HCT116 (cell line): ENCODE data around the gene HDGFL3. TPM values are rescaled to one million over a fixed set of nuclear protein-coding genes. Genes with fewer than 3 reads are reported as not detected.
"Not testable (repeated sequence)": the region's sequence is repeated elsewhere in the genome, so short reads cannot be mapped to it uniquely, and the experiment has no call there.

Experiments used
- ATAC-seq: fragments of 200-7000 bp; cut with Tn5 transposase; 2 replicates; pipeline ENCODE4 v1.9.1; 2020; ENCODE audit warnings: mild to moderate bottlenecking, moderate library complexity
- BruUV-seq: library from RNA; stranded (reverse); fragments of 400-500 nt; replicated peaks from 2 replicates; lab custom pipeline; 2021; lab: Mats Ljungman, UMichigan
- CTCF ChIA-PET: fragments of 300-600 bp; sonication (Branson Sonifier 250); formaldehyde crosslinking; loops from one replicate; lab custom pipeline; 2021; ENCODE audit warnings: antibody characterized with exemption; lab: Charles Lee
- POLR2A ChIA-PET: fragments of 300-600, 350-600 bp; sonication (Branson Sonifier 250); formaldehyde crosslinking; loops from one replicate; lab custom pipeline; 2021; ENCODE audit warnings: antibody characterized with exemption; lab: Charles Lee
- RAD21 ChIA-PET, 2 experiments: fragments of 300-600 bp; sonication (Branson Sonifier 250); formaldehyde crosslinking; loops; one replicate each; lab custom pipeline; 2023; ENCODE audit warnings: low total read pairs in 2 of 2; ENCODE audit not compliant: uncharacterized antibody in 2 of 2, unreplicated experiment in 2 of 2, low non-redundant PET in 1 of 2; lab: Charles Lee
- DNase-seq: peaks from one replicate; pipeline ENCODE4 v3.0.0-alpha.2; 2010; ENCODE audit warnings: low read depth, low spot score
- H2AFZ ChIP-seq: fragments of 200-600 bp; shearing (Covaris generic), sonication (generic); 2 replicates; pipeline ENCODE4 v1.6.1; 2017; ENCODE audit warnings: low read depth, mixed run types, mixed read lengths, antibody characterized with exemption, low read length; ENCODE audit not compliant: poor library complexity, severe bottlenecking
- H3K27ac ChIP-seq: 2 replicates; pipeline ENCODE4 v1.5.1; 2012; ENCODE audit warnings: low read depth, low read length
- H3K27me3 ChIP-seq: fragments of 200-600 bp; sonication (generic); 2 replicates; pipeline ENCODE4 v1.6.1; 2016; ENCODE audit warnings: mixed run types, low read length, mixed read lengths; ENCODE audit not compliant: insufficient read depth
- H3K36me3 ChIP-seq, 2 experiments: fragments of 200-500 bp in 1 of 2; fragments of 200-600 bp in 1 of 2; sonication (Bioruptor generic) in 1 of 2; sonication (generic) in 1 of 2; 2 replicates each; pipeline versions ENCODE4 v1.5.1 to v1.6.1; 2014 to 2016; ENCODE audit warnings: low read length in 2 of 2, inconsistent platforms in 1 of 2, mixed read lengths in 1 of 2, mixed run types in 1 of 2; ENCODE audit not compliant: insufficient read depth in 2 of 2, control insufficient read depth in 1 of 2
- H3K4me1 ChIP-seq, 2 experiments: fragments of 200-600 bp in 1 of 2; sonication (generic) in 1 of 2; 2 replicates each; pipeline versions ENCODE4 v1.5.1 to v1.6.1; 2012 to 2017; ENCODE audit warnings: low read length in 2 of 2, inconsistent platforms in 1 of 2, mild to moderate bottlenecking in 1 of 2, mixed read lengths in 1 of 2, mixed run types in 1 of 2, moderate library complexity in 1 of 2; ENCODE audit not compliant: insufficient read depth in 2 of 2, control insufficient read depth in 1 of 2
- H3K4me2 ChIP-seq: fragments of 200-600 bp; sonication (generic); 2 replicates; pipeline ENCODE4 v1.6.1; 2017; ENCODE audit warnings: mixed run types, low read length, mixed read lengths
- H3K4me3 ChIP-seq, 2 experiments: fragments of 200-600 bp in 1 of 2; sonication (generic) in 1 of 2; replicated peaks in 1 of 2; 2 replicates each; pipeline ENCODE4 v1.5.1; 2011 to 2016; ENCODE audit warnings: low read length in 2 of 2, control low read depth in 1 of 2, low read depth in 1 of 2, mild to moderate bottlenecking in 1 of 2, mixed read lengths in 1 of 2, mixed run types in 1 of 2
- H3K79me2 ChIP-seq: fragments of 200-600 bp; sonication (generic); 2 replicates; pipeline ENCODE4 v1.6.1; 2017; ENCODE audit warnings: mild to moderate bottlenecking, mixed run types, low read length, moderate library complexity, mixed read lengths; ENCODE audit not compliant: insufficient read depth
- H3K9ac ChIP-seq: fragments of 200-600 bp; sonication (generic); 2 replicates; pipeline ENCODE4 v1.6.1; 2016; ENCODE audit warnings: low read length, mixed read lengths
- H3K9me2 ChIP-seq: fragments of 200-600 bp; sonication (generic), shearing (Covaris generic); 2 replicates; pipeline ENCODE4 v1.6.1; 2017; ENCODE audit warnings: mixed run types, mild to moderate bottlenecking, moderate library complexity; ENCODE audit not compliant: insufficient read depth
- H3K9me3 ChIP-seq, 2 experiments: fragments of 200-500 bp in 1 of 2; fragments of 200-600 bp in 1 of 2; sonication (Bioruptor generic) in 1 of 2; sonication (generic) in 1 of 2; 2 replicates each; pipeline ENCODE4 v1.6.1; 2014 to 2017; ENCODE audit warnings: low read length in 2 of 2, mixed read lengths in 2 of 2, inconsistent platforms in 1 of 2, low read depth in 1 of 2, mild to moderate bottlenecking in 1 of 2, mixed run types in 1 of 2, moderate library complexity in 1 of 2; ENCODE audit not compliant: control insufficient read depth in 1 of 2, insufficient read depth in 1 of 2
- H4K20me1 ChIP-seq: fragments of 200-600 bp; sonication (generic), shearing (Covaris generic); 2 replicates; pipeline ENCODE4 v1.6.1; 2017; ENCODE audit warnings: mixed run types, mild to moderate bottlenecking, moderate library complexity; ENCODE audit not compliant: insufficient read depth
- CEBPB ChIP-seq: IDR thresholded peaks from 2 replicates; pipeline ENCODE4 v1.6.1; 2012; ENCODE audit warnings: low read depth
- EGR1 ChIP-seq: IDR thresholded peaks from 2 replicates; pipeline ENCODE4 v1.6.1; 2012; ENCODE audit warnings: low read depth
- ELF1 ChIP-seq: IDR thresholded peaks from 2 replicates; pipeline ENCODE4 v1.6.1; 2012; ENCODE audit warnings: low read depth, borderline replicate concordance
- EZH2phosphoT487 ChIP-seq: fragments of 200-600 bp; IDR thresholded peaks from 2 replicates; pipeline ENCODE4 v1.6.1; 2018; ENCODE audit warnings: antibody characterized with exemption, borderline replicate concordance
- FOSL1 ChIP-seq: IDR thresholded peaks from 2 replicates; pipeline ENCODE4 v1.6.1; 2012; ENCODE audit warnings: low read depth
- JUND ChIP-seq: IDR thresholded peaks from 2 replicates; pipeline ENCODE4 v1.6.1; 2012
- POLR2AphosphoS5 ChIP-seq: IDR thresholded peaks from 2 replicates; pipeline ENCODE4 v1.6.1; 2011; ENCODE audit warnings: mild to moderate bottlenecking, low read depth, low read length, moderate library complexity
- SIN3A ChIP-seq: IDR thresholded peaks from 2 replicates; pipeline ENCODE4 v1.6.1; 2012; ENCODE audit warnings: low read depth
- SRF ChIP-seq: IDR thresholded peaks from 2 replicates; pipeline ENCODE4 v1.6.1; 2012; ENCODE audit warnings: low read depth
- YY1 ChIP-seq: IDR thresholded peaks from 2 replicates; pipeline ENCODE4 v1.6.1; 2011; ENCODE audit warnings: low read length, low read depth, moderate library complexity, mild to moderate bottlenecking; ENCODE audit not compliant: insufficient replicate concordance; ENCODE audit errors: extremely low read depth
- ZFX ChIP-seq: fragments of 450-650 bp; IDR thresholded peaks from 2 replicates; pipeline ENCODE4 v1.6.1; 2017
- intact Hi-C: fragments of 100-400 bp; cut with micrococcal nuclease; formaldehyde crosslinking; loops from 2 replicates; pipeline ENCODE4 v1.10.0; 2022
- total RNA-seq: library from RNA; stranded (reverse); gene quantifications from one replicate; pipeline ENCODE4 v1.2.1, GENCODE V29; 2021; ENCODE audit not compliant: unreplicated experiment
- TF ChIP-seq, protein P1 (sequence below): IDR thresholded peaks from 2 replicates; pipeline ENCODE4 v1.6.1; 2012
- TF ChIP-seq, protein P2 (sequence below): IDR thresholded peaks from 2 replicates; pipeline ENCODE4 v1.6.1; 2012
- TF ChIP-seq, protein P3 (sequence below), 3 experiments: fragments of 200-600 bp in 1 of 3; sonication (generic) in 1 of 3; IDR thresholded peaks in 2 of 3; conservative IDR thresholded peaks in 1 of 3; 2 replicates each; pipeline ENCODE4 v1.5.1; 2012 to 2017; ENCODE audit warnings: low read depth in 2 of 3, low read length in 2 of 3, antibody characterized with exemption in 1 of 3, borderline replicate concordance in 1 of 3, control low read depth in 1 of 3, mild to moderate bottlenecking in 1 of 3, mixed read lengths in 1 of 3, mixed run types in 1 of 3, moderate library complexity in 1 of 3; ENCODE audit not compliant: insufficient read depth in 1 of 3

HDGFL3 gene
- total RNA-seq, 1 experiment from 2014 or later = 0.64 TPM

DNA sequence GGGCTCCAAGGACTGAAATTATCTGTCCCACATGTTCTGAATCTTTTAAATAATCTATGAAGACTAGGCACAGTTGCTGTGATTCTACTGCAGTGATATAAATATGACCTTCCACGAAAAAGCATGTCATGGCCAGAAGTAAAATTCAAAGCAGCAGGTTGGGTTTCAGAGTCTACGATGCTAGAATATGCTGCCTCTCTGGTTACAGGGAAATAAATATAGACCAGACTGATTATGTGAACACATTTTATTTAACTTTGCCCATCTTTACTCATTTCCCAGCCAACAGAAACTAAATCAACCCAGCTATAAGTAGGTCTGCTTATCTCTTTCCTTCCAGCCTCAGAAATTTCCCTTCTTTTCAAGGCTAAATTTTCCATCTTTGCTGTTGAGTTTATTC lies 120.0 kb downstream of the HDGFL3 start:
- POLR2A ChIA-PET = no interaction called here

DNA sequence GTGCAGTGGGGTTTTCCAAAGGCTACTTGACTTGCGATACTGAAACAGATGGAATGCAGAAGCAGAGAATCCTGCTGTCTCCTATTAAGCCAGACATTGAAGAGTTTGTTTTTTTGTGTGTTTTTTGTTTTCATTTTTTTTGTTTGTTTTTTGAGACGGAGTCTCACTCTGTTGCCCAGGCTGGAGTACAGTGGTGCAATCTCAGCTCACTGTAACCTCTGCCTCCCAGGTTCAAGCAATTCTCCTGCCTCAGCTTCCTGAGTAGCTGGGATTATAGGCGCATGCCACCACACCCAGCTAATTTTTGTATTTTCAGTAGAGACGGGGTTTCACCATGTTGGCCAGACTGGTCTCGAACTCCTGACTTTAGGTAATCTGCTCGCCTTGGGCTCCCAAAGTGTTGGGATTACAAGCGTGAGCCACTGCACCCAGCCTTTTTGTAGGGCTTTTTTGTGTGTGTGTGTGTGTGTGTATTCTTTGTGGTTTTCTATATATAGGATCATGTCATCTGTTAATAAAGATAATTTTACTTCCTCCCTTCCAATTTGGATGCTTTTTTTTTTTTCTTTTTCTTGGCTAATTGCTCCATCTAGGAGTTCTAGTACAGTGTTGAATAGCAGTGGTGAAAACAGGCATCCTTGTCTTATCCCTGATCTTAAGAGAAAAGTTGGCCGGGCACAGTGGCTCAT lies 121.6 kb downstream of the HDGFL3 start:
- H2AFZ ChIP-seq, H3K9me2 ChIP-seq, POLR2A ChIA-PET, H3K4me1 ChIP-seq, H3K4me3 ChIP-seq, H3K9me3 ChIP-seq, H3K4me2 ChIP-seq, H3K27me3 ChIP-seq, RAD21 ChIA-PET, DNase-seq, H3K79me2 ChIP-seq, BruUV-seq, H3K9ac ChIP-seq, H4K20me1 ChIP-seq, CTCF ChIA-PET, H3K36me3 ChIP-seq, ATAC-seq, H3K27ac ChIP-seq, intact Hi-C loops: not testable (repeated sequence)

More for the DNA sequence above, 120.0 kb downstream of the HDGFL3 start:
- Histone ChIP-seq H3K4me3 (no peak overlapping the region), H2AFZ (no peak overlapping the region), H3K9ac (no peak overlapping the region), H3K4me1 (no peaks in the 10 kb centered on the region), H3K27me3 (no peaks in the 10 kb centered on the region), H3K27ac (no peak overlapping the region), H3K36me3 (no peaks in the 10 kb centered on the region), H3K4me2 (no peak overlapping the region), H3K9me2 (no peaks in the 10 kb centered on the region), H4K20me1 (no peaks in the 10 kb centered on the region), H3K9me3 (no peaks in the 10 kb centered on the region), H3K79me2 (no peaks in the 10 kb centered on the region)
- RAD21 ChIA-PET = no interaction called here
- BruUV-seq = no TSS peak
- ATAC-seq = no peak
- TF ChIP-seq CEBPB (no peak), SIN3A (no peak), ELF1 (no peak), EGR1 (no peak), YY1 (no peak), POLR2AphosphoS5 (no peak), SRF (no peak), JUND (no peak), EZH2phosphoT487 (no peak), ZFX (no peak), FOSL1 (no peak)
- TF ChIP-seq, protein P1, sequence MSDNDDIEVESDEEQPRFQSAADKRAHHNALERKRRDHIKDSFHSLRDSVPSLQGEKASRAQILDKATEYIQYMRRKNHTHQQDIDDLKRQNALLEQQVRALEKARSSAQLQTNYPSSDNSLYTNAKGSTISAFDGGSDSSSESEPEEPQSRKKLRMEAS = no peak
- TF ChIP-seq, protein P2, sequence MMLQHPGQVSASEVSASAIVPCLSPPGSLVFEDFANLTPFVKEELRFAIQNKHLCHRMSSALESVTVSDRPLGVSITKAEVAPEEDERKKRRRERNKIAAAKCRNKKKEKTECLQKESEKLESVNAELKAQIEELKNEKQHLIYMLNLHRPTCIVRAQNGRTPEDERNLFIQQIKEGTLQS = no peak
- TF ChIP-seq, protein P3, sequence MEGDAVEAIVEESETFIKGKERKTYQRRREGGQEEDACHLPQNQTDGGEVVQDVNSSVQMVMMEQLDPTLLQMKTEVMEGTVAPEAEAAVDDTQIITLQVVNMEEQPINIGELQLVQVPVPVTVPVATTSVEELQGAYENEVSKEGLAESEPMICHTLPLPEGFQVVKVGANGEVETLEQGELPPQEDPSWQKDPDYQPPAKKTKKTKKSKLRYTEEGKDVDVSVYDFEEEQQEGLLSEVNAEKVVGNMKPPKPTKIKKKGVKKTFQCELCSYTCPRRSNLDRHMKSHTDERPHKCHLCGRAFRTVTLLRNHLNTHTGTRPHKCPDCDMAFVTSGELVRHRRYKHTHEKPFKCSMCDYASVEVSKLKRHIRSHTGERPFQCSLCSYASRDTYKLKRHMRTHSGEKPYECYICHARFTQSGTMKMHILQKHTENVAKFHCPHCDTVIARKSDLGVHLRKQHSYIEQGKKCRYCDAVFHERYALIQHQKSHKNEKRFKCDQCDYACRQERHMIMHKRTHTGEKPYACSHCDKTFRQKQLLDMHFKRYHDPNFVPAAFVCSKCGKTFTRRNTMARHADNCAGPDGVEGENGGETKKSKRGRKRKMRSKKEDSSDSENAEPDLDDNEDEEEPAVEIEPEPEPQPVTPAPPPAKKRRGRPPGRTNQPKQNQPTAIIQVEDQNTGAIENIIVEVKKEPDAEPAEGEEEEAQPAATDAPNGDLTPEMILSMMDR (IDR thresholded peaks at IDR 0.05 in 2 of 3, conservative IDR thresholded peaks at IDR 0.05 in 1 of 3; ENCODE audit: borderline replicate concordance in 1 of 3, insufficient read depth in 1 of 3, low read depth in 2 of 3, low read length in 2 of 3) = no peak
- no peak for DNase-seq
- CTCF ChIA-PET = no interaction called here
- intact Hi-C loops = no loop called here
